GM23338 (cell line): ENCODE data around the gene IGF2R.

Source experiments
- EZH2 ChIP-seq: fragments of 200-600 bp; sonication (generic); IDR thresholded peaks from one replicate; pipeline ENCODE4 v1.8.0; 2017; ENCODE audit warnings: antibody characterized with exemption, mild to moderate bottlenecking, low read depth; ENCODE audit not compliant: unreplicated experiment
- EZH2phosphoT487 ChIP-seq: fragments of 200-600 bp; sonication (generic); IDR thresholded peaks from one replicate; pipeline ENCODE4 v1.8.1; 2018; ENCODE audit warnings: antibody characterized with exemption; ENCODE audit not compliant: unreplicated experiment
- POLR2AphosphoS5 ChIP-seq: IDR thresholded peaks from 2 replicates; pipeline ENCODE4 v1.6.1; 2016; ENCODE audit warnings: antibody characterized with exemption, low read depth
- REST ChIP-seq: IDR thresholded peaks from one replicate; pipeline ENCODE4 v1.6.1; 2018; ENCODE audit warnings: antibody characterized with exemption; ENCODE audit not compliant: unreplicated experiment
- ZNF114 ChIP-seq: fragments of 250-450 bp; sonication (Bioruptor Pico); IDR thresholded peaks from 2 replicates; pipeline ENCODE4 v1.5.0; 2020; ENCODE audit warnings: mild to moderate bottlenecking, moderate library complexity
- TF ChIP-seq, protein P1 (sequence below), 2 experiments: fragments of 200-600 bp in 1 of 2; sonication (generic) in 1 of 2; conservative IDR thresholded peaks; 2 replicates each; pipeline versions ENCODE4 v1.5.1 to v1.6.1; 2016 to 2017; ENCODE audit warnings: antibody characterized with exemption in 2 of 2, low read depth in 2 of 2, mild to moderate bottlenecking in 2 of 2, moderate library complexity in 1 of 2

GRCh38 chr6:160035241-160035640 is 66.4 kb downstream of the IGF2R start:
- TF ChIP-seq, protein P1, sequence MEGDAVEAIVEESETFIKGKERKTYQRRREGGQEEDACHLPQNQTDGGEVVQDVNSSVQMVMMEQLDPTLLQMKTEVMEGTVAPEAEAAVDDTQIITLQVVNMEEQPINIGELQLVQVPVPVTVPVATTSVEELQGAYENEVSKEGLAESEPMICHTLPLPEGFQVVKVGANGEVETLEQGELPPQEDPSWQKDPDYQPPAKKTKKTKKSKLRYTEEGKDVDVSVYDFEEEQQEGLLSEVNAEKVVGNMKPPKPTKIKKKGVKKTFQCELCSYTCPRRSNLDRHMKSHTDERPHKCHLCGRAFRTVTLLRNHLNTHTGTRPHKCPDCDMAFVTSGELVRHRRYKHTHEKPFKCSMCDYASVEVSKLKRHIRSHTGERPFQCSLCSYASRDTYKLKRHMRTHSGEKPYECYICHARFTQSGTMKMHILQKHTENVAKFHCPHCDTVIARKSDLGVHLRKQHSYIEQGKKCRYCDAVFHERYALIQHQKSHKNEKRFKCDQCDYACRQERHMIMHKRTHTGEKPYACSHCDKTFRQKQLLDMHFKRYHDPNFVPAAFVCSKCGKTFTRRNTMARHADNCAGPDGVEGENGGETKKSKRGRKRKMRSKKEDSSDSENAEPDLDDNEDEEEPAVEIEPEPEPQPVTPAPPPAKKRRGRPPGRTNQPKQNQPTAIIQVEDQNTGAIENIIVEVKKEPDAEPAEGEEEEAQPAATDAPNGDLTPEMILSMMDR (conservative IDR thresholded peaks at IDR 0.05; ENCODE audit: low read depth in 2 of 2), result no peak
- TF ChIP-seq POLR2AphosphoS5 (no peak), EZH2phosphoT487 (no peak), REST (no peak), EZH2 (no peak), ZNF114 (no peak)
